LNCaP clone FGC (cell line): ENCODE results near the gene CCDC110.
A peak's percentile ranks its signal among the peaks of the same experiment; 100 is the strongest.
"Not testable (repeated sequence)": the region's sequence is repeated elsewhere in the genome, so short reads cannot be mapped to it uniquely, and the experiment has no call there.

Experiments used
- DNase-seq: peaks from one replicate; pipeline ENCODE4 v3.0.0-alpha.2; 2011; ENCODE audit warnings: low read depth
- H3K4me3 ChIP-seq: 2 replicates; pipeline ENCODE4 v1.5.1; 2011; ENCODE audit warnings: mild to moderate bottlenecking, low read depth, low read length, control low read depth
- CTCF ChIP-seq: IDR thresholded peaks from 2 replicates; pipeline ENCODE4 v1.5.1; 2012; ENCODE audit warnings: mild to moderate bottlenecking; ENCODE audit not compliant: control insufficient read depth, insufficient read depth; ENCODE audit errors: extremely low read depth

CCDC110 gene

GRCh38 chr4:185513489-185514181 is 42.1 kb upstream of the CCDC110 start:
- peak overlapping the region; percentile 13; the same call in 1 of the 2 replicates for H3K4me3 ChIP-seq
- peak; percentile 63 for DNase-seq
- TF ChIP-seq CTCF = no peak

GRCh38 chr4:185512516-185512915 is 41.0 kb upstream of the CCDC110 start:
- no peak overlapping the region for H3K4me3 ChIP-seq
- TF ChIP-seq CTCF = no peak
- DNase-seq = no peak

GRCh38 chr4:185511243-185511642 is 39.7 kb upstream of the CCDC110 start:
- not testable (repeated sequence) for H3K4me3 ChIP-seq, DNase-seq

- no peak for TF ChIP-seq CTCF
- no peak overlapping the region for H3K4me3 ChIP-seq
- DNase-seq = no peak
Observed at GRCh38 chr4:185510806-185511205, 39.3 kb upstream of the CCDC110 start.

GRCh38 chr4:185508181-185508580 is 36.6 kb upstream of the CCDC110 start:
- DNase-seq = peak; percentile 35
- no peak for TF ChIP-seq CTCF
- no peak overlapping the region for H3K4me3 ChIP-seq

- H3K4me3 ChIP-seq = no peak overlapping the region
- no peak for TF ChIP-seq CTCF
- DNase-seq = no peak
Observed at GRCh38 chr4:185506422-185506821, 34.9 kb upstream of the CCDC110 start.

- no peak for TF ChIP-seq CTCF
- DNase-seq = no peak
- H3K4me3 ChIP-seq = peak overlapping the region; percentile 5
Observed at GRCh38 chr4:185504098-185505047, 32.8 kb upstream of the CCDC110 start.
